H1 (cell line): ENCODE measurements around the gene TBCD. TPM values are rescaled to one million over a fixed set of nuclear protein-coding genes. Genes with fewer than 3 reads are reported as not detected.
A peak's percentile ranks its signal among the peaks of the same experiment; 100 is the strongest.

Experiments
- CTCF ChIA-PET: fragments of 300-600 bp; sonication (Branson Sonifier 250); formaldehyde crosslinking; loops from one replicate; lab custom pipeline; 2021; ENCODE audit not compliant: partially characterized antibody; lab: Charles Lee
- POLR2A ChIA-PET: fragments of 300-600 bp; sonication (Branson Sonifier 250); formaldehyde crosslinking; loops from one replicate; lab custom pipeline; 2021; ENCODE audit warnings: inconsistent platforms; ENCODE audit not compliant: partially characterized antibody; lab: Charles Lee
- DNase-seq, 2 experiments: peaks; one replicate each; pipeline versions ENCODE4 v3.0.0 to v3.0.0-alpha.2; 2010 to 2022; ENCODE audit warnings: low spot score in 2 of 2, low read depth in 1 of 2, mixed read lengths in 1 of 2
- FAIRE-seq: peaks from 2 replicates; lab custom pipeline; 2011; peaks lifted over from hg19 to GRCh38; lab: Jason Lieb, UNC
- H2AFZ ChIP-seq: 2 replicates; pipeline ENCODE4 v1.8.1; 2012; ENCODE audit warnings: low read length, inconsistent platforms
- H2AK5ac ChIP-seq: 2 replicates; pipeline ENCODE4 v1.6.1; 2013; ENCODE audit warnings: low read depth, low read length
- H2BK120ac ChIP-seq: replicated peaks from 2 replicates; pipeline ENCODE3; 2013; ENCODE audit warnings: low read depth, low read length, inconsistent platforms
- H2BK12ac ChIP-seq: 2 replicates; pipeline ENCODE4 v1.6.1; 2013; ENCODE audit warnings: low read depth, low read length
- H2BK15ac ChIP-seq: 2 replicates; pipeline ENCODE4 v1.6.1; 2013; ENCODE audit warnings: low read length
- H2BK20ac ChIP-seq: 2 replicates; pipeline ENCODE4 v1.6.1; 2013; ENCODE audit warnings: low read length
- H2BK5ac ChIP-seq: 2 replicates; pipeline ENCODE4 v1.6.1; 2013; ENCODE audit warnings: low read depth, low read length
- H3K14ac ChIP-seq: 2 replicates; pipeline ENCODE4 v1.6.1; 2013; ENCODE audit warnings: inconsistent platforms; ENCODE audit not compliant: insufficient read length
- H3K18ac ChIP-seq: 2 replicates; pipeline ENCODE4 v1.6.1; 2013; ENCODE audit warnings: low read length; ENCODE audit errors: extremely low read depth
- H3K23ac ChIP-seq: 2 replicates; pipeline ENCODE4 v1.6.1; 2013; ENCODE audit warnings: inconsistent platforms; ENCODE audit not compliant: insufficient read length
- H3K23me2 ChIP-seq: 2 replicates; pipeline ENCODE4 v1.6.1; 2013; ENCODE audit warnings: low read depth, low read length
- H3K27ac ChIP-seq: 2 replicates; pipeline ENCODE4 v1.6.1; 2011; ENCODE audit warnings: low read depth, low read length, inconsistent platforms
- H3K27me3 ChIP-seq, 4 experiments: replicated peaks in 1 of 4; 1 replicate in 1 of 4; 2 replicates in 3 of 4; pipeline versions ENCODE4 v1.6.1 to v1.8.1; 2011 to 2013; ENCODE audit warnings: low read length in 3 of 4, mild to moderate bottlenecking in 3 of 4, inconsistent platforms in 2 of 4, mixed read lengths in 2 of 4, moderate library complexity in 1 of 4; ENCODE audit not compliant: control insufficient read depth in 3 of 4, insufficient read depth in 3 of 4; ENCODE audit errors: extremely low read depth in 1 of 4
- H3K36me3 ChIP-seq, 4 experiments: 2 replicates each; pipeline versions ENCODE4 v1.6.1 to v1.8.1; 2011 to 2013; ENCODE audit warnings: mild to moderate bottlenecking in 4 of 4, low read length in 3 of 4, moderate library complexity in 2 of 4, control low read depth in 1 of 4, inconsistent platforms in 1 of 4; ENCODE audit not compliant: insufficient read depth in 4 of 4, control insufficient read depth in 2 of 4
- H3K4ac ChIP-seq: replicated peaks from 2 replicates; pipeline ENCODE3; 2013; ENCODE audit warnings: low read length, low read depth, mixed read lengths, inconsistent platforms; ENCODE audit not compliant: insufficient read length
- H3K4me1 ChIP-seq, 4 experiments: replicated peaks in 1 of 4; 1 replicate in 1 of 4; 2 replicates in 3 of 4; pipeline versions ENCODE4 v1.6.1 to v1.8.1; 2011 to 2013; ENCODE audit warnings: low read length in 3 of 4, inconsistent platforms in 2 of 4, mixed read lengths in 1 of 4; ENCODE audit not compliant: insufficient read depth in 4 of 4, control insufficient read depth in 3 of 4
- H3K4me2 ChIP-seq, 2 experiments: 2 replicates each; pipeline versions ENCODE4 v1.6.1 to v1.8.1; 2011 to 2013; ENCODE audit warnings: low read depth in 2 of 2, low read length in 2 of 2, control low read depth in 1 of 2, inconsistent platforms in 1 of 2, mild to moderate bottlenecking in 1 of 2; ENCODE audit not compliant: insufficient read depth in 1 of 2
- H3K4me3 ChIP-seq, 4 experiments: fragments of 200-600, 300-600 bp in 1 of 4; sonication (generic), shearing (Covaris generic), sonication (Bioruptor Twin) in 1 of 4; 2 replicates each; pipeline versions ENCODE4 v1.5.1 to v1.8.1; 2011 to 2016; ENCODE audit warnings: low read length in 4 of 4, low read depth in 3 of 4, control low read depth in 2 of 4, inconsistent platforms in 2 of 4, mild to moderate bottlenecking in 2 of 4, mixed read lengths in 1 of 4, moderate library complexity in 1 of 4; ENCODE audit not compliant: insufficient read depth in 2 of 4; ENCODE audit errors: extremely low read depth in 1 of 4
- H3K56ac ChIP-seq: replicated peaks from 2 replicates; pipeline ENCODE3; 2013; ENCODE audit warnings: low read depth, mild to moderate bottlenecking, mixed read lengths, low read length, inconsistent platforms; ENCODE audit not compliant: insufficient read length
- H3K79me1 ChIP-seq: 2 replicates; pipeline ENCODE4 v1.6.1; 2013; ENCODE audit warnings: low read depth, low read length, control low read depth
- H3K79me2 ChIP-seq, 2 experiments: 2 replicates each; pipeline versions ENCODE4 v1.6.1 to v1.8.1; 2012 to 2013; ENCODE audit warnings: low read length in 2 of 2, mild to moderate bottlenecking in 2 of 2, inconsistent platforms in 1 of 2; ENCODE audit not compliant: insufficient read depth in 2 of 2, control insufficient read depth in 1 of 2
- H3K9ac ChIP-seq, 4 experiments: replicated peaks in 1 of 4; 1 replicate in 1 of 4; 2 replicates in 3 of 4; pipeline versions ENCODE4 v1.6.1 to v1.8.1; 2011 to 2013; ENCODE audit warnings: low read depth in 3 of 4, low read length in 3 of 4, control low read depth in 2 of 4, mild to moderate bottlenecking in 2 of 4, moderate library complexity in 2 of 4, inconsistent platforms in 1 of 4; ENCODE audit errors: extremely low read depth in 1 of 4
- H3K9me3 ChIP-seq, 2 experiments: 2 replicates each; pipeline versions ENCODE4 v1.6.1 to v1.8.1; 2012 to 2013; ENCODE audit warnings: mild to moderate bottlenecking in 2 of 2, moderate library complexity in 2 of 2, control low read depth in 1 of 2, inconsistent platforms in 1 of 2, low read depth in 1 of 2, low read length in 1 of 2, mixed read lengths in 1 of 2; ENCODE audit not compliant: insufficient read depth in 2 of 2
- H4K20me1 ChIP-seq, 2 experiments: replicated peaks in 1 of 2; 2 replicates each; pipeline versions ENCODE3 to v1.8.1; 2011 to 2013; ENCODE audit warnings: inconsistent platforms in 2 of 2, low read length in 2 of 2, mild to moderate bottlenecking in 1 of 2; ENCODE audit not compliant: insufficient read depth in 2 of 2, control insufficient read depth in 1 of 2
- H4K5ac ChIP-seq: 2 replicates; pipeline ENCODE4 v1.6.1; 2013; ENCODE audit warnings: low read length, low read depth, mixed read lengths, inconsistent platforms; ENCODE audit not compliant: insufficient read length
- H4K8ac ChIP-seq: 2 replicates; pipeline ENCODE4 v1.8.0; 2013; ENCODE audit warnings: mild to moderate bottlenecking, moderate library complexity, low read length, inconsistent platforms; ENCODE audit not compliant: insufficient read depth; ENCODE audit errors: extremely low read depth
- H4K91ac ChIP-seq: replicated peaks from 2 replicates; pipeline ENCODE3; 2013; ENCODE audit warnings: low read length, mixed read lengths, inconsistent platforms; ENCODE audit not compliant: insufficient read length
- CEBPB ChIP-seq: IDR thresholded peaks from 2 replicates; pipeline ENCODE4 v1.6.1; 2012; ENCODE audit warnings: low read depth, low read length
- CTBP2 ChIP-seq: IDR thresholded peaks from 2 replicates; pipeline ENCODE4 v1.7.0; 2011; ENCODE audit warnings: borderline replicate concordance, mild to moderate bottlenecking, moderate library complexity, mixed read lengths, low read length; ENCODE audit not compliant: insufficient read depth, insufficient read length
- EGR1 ChIP-seq: IDR thresholded peaks from 2 replicates; pipeline ENCODE4 v1.6.1; 2011; ENCODE audit warnings: low read depth, low read length, borderline replicate concordance
- GABPA ChIP-seq: IDR thresholded peaks from 2 replicates; pipeline ENCODE4 v1.6.1; 2011; ENCODE audit warnings: mild to moderate bottlenecking, low read length, moderate library complexity, borderline replicate concordance; ENCODE audit not compliant: insufficient read depth
- KDM4A ChIP-seq: IDR thresholded peaks from one replicate; pipeline ENCODE4 v1.7.1; 2012; ENCODE audit warnings: low read depth, mild to moderate bottlenecking, moderate library complexity, low read length, inconsistent platforms; ENCODE audit not compliant: severe bottlenecking
- RAD21 ChIP-seq, 2 experiments: IDR thresholded peaks in 1 of 2; conservative IDR thresholded peaks in 1 of 2; 2 replicates each; pipeline ENCODE4 v1.6.1; 2011; ENCODE audit warnings: low read depth in 2 of 2, low read length in 2 of 2, improper control_type of control experiment in 1 of 2, inconsistent platforms in 1 of 2, mild to moderate bottlenecking in 1 of 2, moderate library complexity in 1 of 2
- RBBP5 ChIP-seq: IDR thresholded peaks from 2 replicates; pipeline ENCODE4 v1.7.1; 2012; ENCODE audit warnings: low read depth, mild to moderate bottlenecking, inconsistent platforms, low read length, moderate library complexity, borderline replicate concordance
- SIN3A ChIP-seq, 2 experiments: IDR thresholded peaks in 1 of 2; conservative IDR thresholded peaks in 1 of 2; 2 replicates each; pipeline ENCODE4 v1.6.1; 2011 to 2012; ENCODE audit warnings: low read length in 2 of 2, improper control_type of control experiment in 1 of 2, low read depth in 1 of 2, mild to moderate bottlenecking in 1 of 2
- SP4 ChIP-seq: IDR thresholded peaks from 2 replicates; pipeline ENCODE4 v1.6.1; 2012; ENCODE audit warnings: low read length, inconsistent platforms
- SRF ChIP-seq: IDR thresholded peaks from 2 replicates; pipeline ENCODE4 v1.6.1; 2011; ENCODE audit warnings: mild to moderate bottlenecking, low read depth, low read length, moderate library complexity
- TAF1 ChIP-seq: IDR thresholded peaks from 2 replicates; pipeline ENCODE4 v1.6.1; 2011; ENCODE audit warnings: mild to moderate bottlenecking, low read depth, low read length
- WGBS, 2 experiments: shearing (Covaris generic) in 1 of 2; methylation state at CpG; one replicate each; pipeline versions ENCODE4 v1.1.6 to v1.1.7; 2013 to 2015; ENCODE audit warnings: low lambda C conversion rate in 2 of 2, mixed read lengths in 2 of 2, inconsistent platforms in 1 of 2, low coverage in 1 of 2, missing lambda C conversion rate in 1 of 2; ENCODE audit not compliant: insufficient replicate concordance in 2 of 2, insufficient coverage in 1 of 2, insufficient read length in 1 of 2; ENCODE audit errors: extremely low coverage in 1 of 2, missing lambda C conversion rate in 1 of 2; 5-methylcytosine and 5-hydroxymethylcytosine counted together
- polyA plus RNA-seq, 7 experiments: library from polyadenylated mRNA; depleted of rRNA in 3 of 7; stranded (reverse) in 5 of 7; unstranded in 2 of 7; fragments of >200 nt in 5 of 7; fragments of 200-250 nt in 2 of 7; gene quantifications; 1 replicate in 5 of 7; 2 replicates in 1 of 7; 4 replicates in 1 of 7; pipeline versions ENCODE4 v1.2.1 to v1.2.3, GENCODE V29; 2011 to 2013; ENCODE audit warnings: missing spikeins in 2 of 7, mixed read lengths in 2 of 7
- total RNA-seq: library from RNA; stranded (reverse); fragmentation: NEBNext Ultra II Directional; extraction: Animal tissue kit (Norgen Biotek cat#: 25700); gene quantifications from 2 replicates; pipeline ENCODE4 v1.2.1, GENCODE V29; 2021

The TBCD gene
- total and polyA plus RNA-seq, 2 of the 8 experiments (the other 6 are each of a cell fraction or from before 2014, with no cell fraction given), result 118 to 162 TPM

DNA sequence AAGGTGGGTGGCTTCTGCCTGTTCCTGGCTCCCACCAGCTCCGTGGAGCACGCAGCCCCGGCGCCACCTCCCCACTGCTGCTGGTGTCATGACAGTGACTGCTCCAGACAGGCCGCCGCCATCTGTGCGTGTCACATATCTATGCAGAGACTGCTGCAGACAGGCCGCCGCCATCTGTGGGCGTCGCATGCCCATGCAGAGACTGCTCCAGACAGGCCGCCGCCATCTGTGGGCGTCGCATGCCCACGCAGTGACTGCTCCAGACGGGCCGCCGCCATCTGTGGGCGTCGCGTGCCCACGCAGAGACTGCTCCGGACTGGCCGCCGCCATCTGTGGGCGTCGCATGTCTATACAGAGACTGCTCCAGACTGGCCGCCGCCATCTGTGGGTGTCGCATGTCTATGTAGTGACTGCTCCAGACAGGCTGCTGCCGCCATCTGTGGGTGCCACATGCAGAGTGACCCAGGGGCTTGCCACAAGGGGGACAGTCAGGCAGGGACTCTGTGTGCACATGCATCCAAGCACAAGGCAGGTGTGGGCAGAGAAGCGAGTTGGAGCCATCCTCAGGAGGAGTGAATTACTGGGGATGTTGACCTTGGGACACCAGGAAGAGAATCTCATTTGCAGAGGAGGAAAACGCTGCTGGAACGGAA, 38.7 kb upstream of the TBCD start:
- Histone ChIP-seq H4K20me1 (peaks cover 2 to 6% of the 10 kb centered on the region in 2 experiments), H2BK120ac (no peak overlapping the region), H3K27me3 (0 out of 7 replicates have a peak, but pooled peaks cover 0 to 2% (median 0%) of the 10 kb centered on the region in 4 experiments), H3K14ac (no peak overlapping the region), H3K9ac (no peak overlapping the region), H3K18ac (no peak overlapping the region), H3K4me3 (no peak overlapping the region), H3K56ac (no peak overlapping the region), H3K79me2 (peaks cover 2 to 5% of the 10 kb centered on the region in 2 experiments; a peak in 2 of 4 replicates), H4K5ac (no peak overlapping the region), H2BK5ac (no peak overlapping the region), H4K91ac (peak overlapping the region; percentile 42), H2AK5ac (no peak overlapping the region), H3K23ac (no peak overlapping the region), H3K36me3 (no peaks in the 10 kb centered on the region), H2BK20ac (no peak overlapping the region), H3K4ac (no peak overlapping the region), H4K8ac (no peak overlapping the region), H3K79me1 (peaks cover 6% of the 10 kb centered on the region), H3K27ac (no peak overlapping the region), H2AFZ (no peak overlapping the region), H3K23me2 (peaks cover 16% of the 10 kb centered on the region), H3K4me2 (no peak overlapping the region), H3K9me3 (no peaks in the 10 kb centered on the region), H2BK15ac (no peak overlapping the region), H3K4me1 (peaks cover 0 to 5% (median 0%) of the 10 kb centered on the region in 4 experiments; a peak in 2 of 7 replicates), H2BK12ac (no peak overlapping the region)
- 90% methylated on average over 35 of the region's 35 CpGs; no CpG with 5 or more reads in 1 of the 2 experiments for WGBS, 2 experiments
- CTCF ChIA-PET, result interaction anchor here (0.6 to 2.9 kb wide), 11 partner anchors 10 to 201 kb away, joined by 3 to 17 read pairs (median 5); no protein-coding TSS in a partner anchor
- POLR2A ChIA-PET, result no interaction called here
- DNase-seq (no peak), FAIRE-seq (no peak)
- TF ChIP-seq SRF, result no peak
- no peak for TF ChIP-seq SIN3A (conservative IDR thresholded peaks at IDR 0.05 in 1 of 2, IDR thresholded peaks at IDR 0.05 in 1 of 2; ENCODE audit: low read depth in 1 of 2, low read length in 2 of 2)
- TF ChIP-seq RAD21 (IDR thresholded peaks at IDR 0.05 in 1 of 2, conservative IDR thresholded peaks at IDR 0.05 in 1 of 2; ENCODE audit: low read depth in 2 of 2, low read length in 2 of 2), result 0 out of 4 replicates have a peak, but pooled peaks of 1 of the 2 experiments have one; percentile 7
- TF ChIP-seq RBBP5, result no peak
- no peak for TF ChIP-seq SP4
- TF ChIP-seq CTBP2, result no peak
- TF ChIP-seq EGR1, result no peak
- no peak for TF ChIP-seq KDM4A
- TF ChIP-seq TAF1, result no peak
- TF ChIP-seq GABPA, result no peak
- TF ChIP-seq CEBPB, result no peak
